Spinal cord (tissue), 10 donors: ENCODE results near the gene CAMK1D. TPM values are rescaled to one million over a fixed set of nuclear protein-coding genes. Genes with fewer than 3 reads are reported as not detected.
A peak's percentile ranks its signal among the peaks of the same experiment; 100 is the strongest.

Experiments used
- DNase-seq, 6 donors: peaks; one replicate each; pipeline versions ENCODE4 v3.0.0 to v3.0.0-alpha.2; 2013 to 2015; ENCODE audit warnings: low spot score in 6 of 6, low read depth in 4 of 6
- H3K27ac ChIP-seq: one replicate; pipeline ENCODE4 v1.5.1; 2013; ENCODE audit warnings: low read depth, low read length, control low read depth
- H3K27me3 ChIP-seq: one replicate; pipeline ENCODE4 v1.6.1; 2013; ENCODE audit warnings: low read length; ENCODE audit not compliant: control insufficient read depth, insufficient read depth
- H3K36me3 ChIP-seq: one replicate; pipeline ENCODE4 v1.6.1; 2013; ENCODE audit warnings: low read length; ENCODE audit not compliant: control insufficient read depth, insufficient read depth
- H3K4me1 ChIP-seq: one replicate; pipeline ENCODE4 v1.6.1; 2013; ENCODE audit warnings: low read length; ENCODE audit not compliant: control insufficient read depth, insufficient read depth
- H3K4me3 ChIP-seq: one replicate; pipeline ENCODE4 v1.5.1; 2013; ENCODE audit warnings: low read depth, low read length, control low read depth
- H3K9me3 ChIP-seq: one replicate; pipeline ENCODE4 v1.6.1; 2013; ENCODE audit warnings: low read length; ENCODE audit not compliant: control insufficient read depth, insufficient read depth
- WGBS: methylation state at CpG from one replicate; pipeline ENCODE4 v1.1.5; 2013; ENCODE audit warnings: missing lambda C conversion rate; ENCODE audit not compliant: insufficient coverage; 5-methylcytosine and 5-hydroxymethylcytosine counted together
- polyA plus RNA-seq, 2 donors: library from polyadenylated mRNA; unstranded; fragments of 120-200 nt; gene quantifications; one replicate each; pipeline ENCODE4 v1.2.1, GENCODE V29; 2013; ENCODE audit not compliant: insufficient read length in 2 of 2
- total RNA-seq, 2 donors: library from RNA; depleted of rRNA in 1 of 2; stranded (reverse); fragments of 120-200 nt in 1 of 2; fragments of >200 nt in 1 of 2; gene quantifications; one replicate each; pipeline versions ENCODE4 v1.2.3 to v1.2.4, GENCODE V29; 2013 to 2014
- donor health status: healthy.

The CAMK1D gene
- total and polyA plus RNA-seq, 4 donors: 25.2 to 39.0 (median 33.9) TPM

DNA sequence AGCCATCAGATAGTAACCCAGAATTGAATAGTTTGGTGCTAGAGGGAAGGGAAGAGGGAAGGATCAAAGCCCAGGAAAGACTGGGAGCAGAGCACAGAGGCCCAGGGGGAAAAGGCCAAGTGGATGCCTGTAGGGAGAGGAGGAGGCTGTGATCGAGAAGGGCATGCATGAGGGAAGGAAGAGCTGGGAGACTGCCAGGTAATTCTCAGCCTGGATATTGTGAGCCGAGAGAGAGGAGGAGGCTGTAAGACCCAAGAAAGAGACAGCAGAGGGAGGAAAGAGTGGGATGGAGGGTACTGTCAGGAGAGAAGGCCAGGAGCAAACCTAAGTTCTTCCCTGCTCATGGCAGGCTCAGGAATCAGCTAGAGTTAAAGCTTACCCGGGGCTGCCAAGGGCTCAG is 474.0 kb downstream of the CAMK1D start:
- Histone ChIP-seq H3K4me3 (no peak overlapping the region), H3K36me3 (peaks cover 27% of the 10 kb centered on the region), H3K4me1 (peaks cover 22% of the 10 kb centered on the region), H3K9me3 (no peaks in the 10 kb centered on the region), H3K27me3 (no peaks in the 10 kb centered on the region), H3K27ac (peak overlapping the region; percentile 64)
- DNase-seq: peak in 1 of 6 donors; percentile 52
- WGBS: 37% methylated on average over 3 of the region's 3 CpGs

DNA sequence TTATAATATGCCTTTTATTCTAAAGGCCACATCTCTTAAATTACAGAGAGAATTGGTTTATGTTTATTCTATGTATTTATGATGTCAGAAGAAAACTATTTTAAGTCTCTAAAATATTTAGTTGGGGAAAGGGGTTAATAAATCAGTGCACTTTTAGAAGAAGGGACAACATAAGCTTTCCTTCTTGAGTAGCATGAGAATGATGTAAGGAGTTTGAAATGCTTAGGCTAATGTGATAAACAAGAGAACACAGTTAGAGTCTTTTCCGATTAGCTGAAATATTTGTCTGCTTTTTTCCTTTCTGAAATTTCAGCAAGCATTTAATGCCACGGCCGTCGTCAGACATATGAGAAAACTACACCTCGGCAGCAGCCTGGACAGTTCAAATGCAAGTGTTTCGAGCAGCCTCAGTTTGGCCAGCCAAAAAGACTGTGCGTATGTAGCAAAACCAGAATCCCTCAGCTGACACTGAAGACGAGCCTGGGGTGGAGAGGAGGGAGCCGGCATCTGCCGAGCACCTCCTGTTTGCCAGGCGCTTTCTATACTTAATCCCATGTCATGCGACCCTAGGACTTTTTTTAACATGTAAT is 476.0 kb downstream of the CAMK1D start:
- H3K27me3 ChIP-seq: no peaks in the 10 kb centered on the region
- no peak overlapping the region for H3K4me3 ChIP-seq
- no peak for DNase-seq
- H3K9me3 ChIP-seq: no peaks in the 10 kb centered on the region
- H3K27ac ChIP-seq: no peak overlapping the region
- peaks cover 22% of the 10 kb centered on the region for H3K4me1 ChIP-seq
- peaks cover 25% of the 10 kb centered on the region for H3K36me3 ChIP-seq
- WGBS: 82% methylated on average over 7 of the region's 12 CpGs

DNA sequence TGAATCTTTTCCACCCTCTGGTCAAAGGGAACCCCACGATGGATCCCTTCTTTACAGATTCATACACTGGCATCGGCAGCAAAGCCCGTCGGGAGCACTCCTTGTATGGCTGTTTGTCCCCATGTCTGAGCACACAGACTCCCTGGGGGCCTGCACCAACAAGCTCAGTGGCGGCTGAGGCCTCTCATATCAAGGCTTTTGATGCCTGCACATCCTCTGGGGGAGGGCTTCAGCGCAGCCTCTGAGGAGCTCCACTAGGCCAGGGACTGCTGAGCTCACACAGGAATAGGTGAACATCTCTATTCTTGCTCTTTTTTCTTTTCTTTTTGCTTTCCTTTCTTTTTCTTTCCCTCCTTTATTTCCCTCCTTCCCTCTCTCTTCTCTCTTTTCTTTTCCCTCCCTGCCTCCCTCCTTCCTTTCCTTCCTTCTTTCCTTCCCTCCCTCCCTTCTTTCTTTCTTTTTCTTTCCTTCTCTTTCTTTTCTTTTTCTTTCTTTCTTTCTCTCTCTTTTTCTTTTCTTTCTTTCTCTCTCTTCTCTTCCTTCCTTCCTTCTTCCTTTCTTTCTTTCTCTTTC is 477.5 kb downstream of the CAMK1D start:
- Histone ChIP-seq H3K4me3 (no peak overlapping the region), H3K36me3 (peaks cover 20% of the 10 kb centered on the region), H3K4me1 (peaks cover 22% of the 10 kb centered on the region), H3K27me3 (no peaks in the 10 kb centered on the region), H3K27ac (no peak overlapping the region), H3K9me3 (no peaks in the 10 kb centered on the region)
- 85% methylated on average over 6 of the region's 6 CpGs for WGBS
- no peak for DNase-seq

DNA sequence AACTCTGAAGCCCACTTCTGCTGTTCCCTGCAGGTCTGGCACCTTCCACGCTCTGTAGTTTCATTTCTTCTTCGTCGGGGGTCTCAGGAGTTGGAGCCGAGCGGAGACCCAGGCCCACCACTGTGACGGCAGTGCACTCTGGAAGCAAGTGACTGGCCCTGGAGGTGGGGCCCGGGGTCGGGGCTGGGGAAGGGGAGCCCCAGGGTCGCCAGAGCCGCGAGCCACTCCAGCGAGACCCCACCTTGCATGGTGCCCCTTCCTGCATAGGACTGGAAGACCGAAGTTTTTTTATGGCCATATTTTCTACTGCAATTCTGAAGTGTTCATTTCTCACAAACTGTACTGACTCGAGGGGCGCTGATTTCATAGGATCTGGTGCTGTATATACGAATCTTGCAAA is 479.4 kb downstream of the CAMK1D start:
- Histone ChIP-seq H3K27me3 (no peaks in the 10 kb centered on the region), H3K36me3 (peaks cover 20% of the 10 kb centered on the region), H3K4me3 (no peak overlapping the region), H3K4me1 (peaks cover 4% of the 10 kb centered on the region), H3K27ac (no peak overlapping the region), H3K9me3 (no peaks in the 10 kb centered on the region)
- DNase-seq: no peak
- 96% methylated on average over 13 of the region's 16 CpGs for WGBS

DNA sequence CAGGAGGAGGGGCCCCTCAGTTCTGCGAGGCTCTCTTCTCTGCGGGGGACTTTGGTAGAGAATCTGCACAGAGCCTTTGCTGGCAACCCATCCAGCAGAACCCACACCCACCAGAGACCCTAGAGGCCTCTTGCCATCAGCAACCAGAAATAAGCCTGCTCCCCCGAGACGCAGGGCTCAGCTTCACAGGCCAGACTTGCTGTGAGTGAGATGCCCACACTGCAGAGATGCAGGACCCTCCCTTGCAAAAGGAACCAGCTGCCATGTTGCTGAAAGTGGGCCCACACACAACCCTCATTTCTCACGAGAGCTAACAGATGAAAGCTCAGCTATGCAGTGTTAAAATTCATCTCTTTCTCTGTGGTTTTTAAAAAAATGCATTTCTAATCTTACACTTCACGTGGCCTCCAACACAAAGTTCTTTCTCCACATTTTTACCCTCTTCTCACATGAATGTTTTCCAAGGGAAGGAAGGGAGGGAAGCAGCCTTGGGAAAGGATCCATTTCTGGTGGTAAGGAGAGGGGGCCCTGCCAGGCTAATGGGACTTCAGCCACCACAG is 480.6 kb downstream of the CAMK1D start:
- H3K27ac ChIP-seq: no peak overlapping the region
- H3K4me1 ChIP-seq: peaks cover 6% of the 10 kb centered on the region
- H3K27me3 ChIP-seq: no peaks in the 10 kb centered on the region
- 78% methylated on average over 5 of the region's 6 CpGs for WGBS
- H3K4me3 ChIP-seq: no peak overlapping the region
- DNase-seq: peak in 1 of 6 donors; percentile 59
- peaks cover 20% of the 10 kb centered on the region for H3K36me3 ChIP-seq
- H3K9me3 ChIP-seq: no peaks in the 10 kb centered on the region

DNA sequence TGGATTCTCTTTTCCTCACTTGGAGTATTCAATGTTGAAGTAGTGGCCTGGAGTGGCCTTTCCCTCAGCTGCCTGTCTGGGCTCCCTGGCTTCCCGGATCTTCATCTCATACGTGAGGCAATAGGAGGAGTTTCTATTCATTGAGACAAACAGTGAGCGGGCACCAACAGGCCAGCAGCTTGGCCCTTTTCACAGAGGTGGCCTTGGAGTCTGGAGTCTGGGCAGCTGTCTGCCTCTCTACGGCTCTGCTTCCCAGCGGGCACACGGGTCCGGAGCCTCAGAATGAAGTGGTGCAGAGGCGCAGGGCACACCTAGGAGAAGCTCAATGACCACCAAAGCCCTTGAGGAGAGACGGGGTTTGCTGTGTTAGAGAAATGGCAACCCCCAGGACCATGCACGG is 482.7 kb downstream of the CAMK1D start:
- Histone ChIP-seq H3K27ac (no peak overlapping the region), H3K4me3 (no peak overlapping the region)
- 98% methylated on average over 6 of the region's 10 CpGs for WGBS

DNA sequence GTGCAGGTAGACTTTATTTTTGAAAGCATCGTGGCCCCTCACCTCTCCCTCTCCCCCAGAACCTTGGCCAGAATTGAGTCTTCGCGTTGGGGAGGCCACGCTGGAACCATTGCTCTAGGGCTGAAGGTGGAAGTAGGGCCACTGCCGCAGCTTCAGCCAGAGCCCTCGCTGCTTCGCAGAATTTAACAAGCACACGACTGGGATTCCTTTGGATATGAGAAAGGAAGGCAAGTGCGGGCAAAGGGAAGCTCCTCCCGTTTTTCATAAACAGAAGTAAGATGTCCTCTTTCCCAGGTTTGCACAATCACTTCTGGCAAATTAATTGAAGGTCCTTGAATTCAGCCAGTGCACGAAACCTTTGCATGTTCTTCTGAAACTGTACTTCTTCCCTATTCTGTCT is 484.1 kb downstream of the CAMK1D start:
- no peak for DNase-seq
- Histone ChIP-seq H3K27ac (no peak overlapping the region), H3K27me3 (no peaks in the 10 kb centered on the region), H3K9me3 (no peaks in the 10 kb centered on the region), H3K4me1 (peaks cover 6% of the 10 kb centered on the region), H3K4me3 (no peak overlapping the region), H3K36me3 (peaks cover 7% of the 10 kb centered on the region)
- 90% methylated on average over 9 of the region's 11 CpGs for WGBS

More for the DNA sequence above, 482.7 kb downstream of the CAMK1D start:
- no peak for DNase-seq
- Histone ChIP-seq H3K4me1 (peaks cover 6% of the 10 kb centered on the region), H3K9me3 (no peaks in the 10 kb centered on the region), H3K27me3 (no peaks in the 10 kb centered on the region), H3K36me3 (peaks cover 14% of the 10 kb centered on the region)

DNA sequence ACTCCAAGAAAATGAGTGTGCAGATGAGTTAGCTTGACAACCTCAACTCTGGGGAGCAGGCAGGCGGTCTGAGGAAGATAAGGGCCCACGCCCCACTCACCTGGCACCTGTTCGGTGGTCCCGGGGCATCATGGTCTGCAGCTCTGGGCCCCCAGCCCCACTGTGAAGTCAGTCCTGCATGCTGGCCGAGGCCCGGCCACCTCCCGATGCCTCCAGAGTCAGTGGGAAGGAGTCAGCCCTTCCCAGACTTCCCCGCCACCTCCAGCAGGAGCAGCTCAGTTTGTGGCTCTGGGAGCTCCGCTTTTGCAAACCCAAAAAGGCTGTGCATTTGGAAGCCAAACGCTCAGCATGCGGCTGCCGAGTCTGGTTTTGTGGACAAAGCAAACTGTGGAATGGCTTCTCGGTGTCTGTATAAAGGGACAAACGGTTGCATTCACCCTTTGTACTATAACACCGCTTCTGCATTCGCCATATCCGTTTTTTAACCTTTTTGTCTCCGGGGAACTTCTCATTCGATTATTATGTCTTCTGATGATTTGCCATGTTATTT is 484.8 kb downstream of the CAMK1D start:
- WGBS: 51% methylated on average over 12 of the region's 19 CpGs
- H3K27me3 ChIP-seq: no peaks in the 10 kb centered on the region
- peak in 2 of 6 donors; percentile 35 for DNase-seq

DNA sequence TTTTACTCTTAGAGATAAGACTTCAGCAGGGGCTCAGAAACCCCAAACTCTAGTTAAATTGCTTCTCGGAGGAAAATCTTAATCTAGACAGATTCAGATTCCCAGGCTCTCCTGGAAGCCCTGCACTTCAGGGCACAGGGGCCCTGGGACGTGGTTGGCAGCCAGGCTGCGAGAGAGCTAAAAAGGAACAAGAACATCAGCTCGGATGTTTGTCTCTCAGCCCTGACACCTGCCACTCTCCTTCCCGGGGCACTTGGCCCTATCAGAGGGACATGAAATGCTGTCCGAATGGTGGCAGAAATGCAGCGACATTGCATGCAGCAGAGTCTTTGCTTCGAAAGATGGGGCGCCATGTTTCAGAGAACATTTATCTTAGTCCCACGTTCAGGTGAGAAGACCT is 485.4 kb downstream of the CAMK1D start:
- peaks cover 2% of the 10 kb centered on the region for H3K36me3 ChIP-seq
- no peak overlapping the region for H3K27ac ChIP-seq
- 60% methylated on average over 9 of the region's 10 CpGs for WGBS

More for the DNA sequence above, 484.8 kb downstream of the CAMK1D start:
- Histone ChIP-seq H3K27ac (no peak overlapping the region), H3K36me3 (peaks cover 4% of the 10 kb centered on the region), H3K4me1 (peaks cover 8% of the 10 kb centered on the region), H3K9me3 (no peaks in the 10 kb centered on the region), H3K4me3 (no peak overlapping the region)

DNA sequence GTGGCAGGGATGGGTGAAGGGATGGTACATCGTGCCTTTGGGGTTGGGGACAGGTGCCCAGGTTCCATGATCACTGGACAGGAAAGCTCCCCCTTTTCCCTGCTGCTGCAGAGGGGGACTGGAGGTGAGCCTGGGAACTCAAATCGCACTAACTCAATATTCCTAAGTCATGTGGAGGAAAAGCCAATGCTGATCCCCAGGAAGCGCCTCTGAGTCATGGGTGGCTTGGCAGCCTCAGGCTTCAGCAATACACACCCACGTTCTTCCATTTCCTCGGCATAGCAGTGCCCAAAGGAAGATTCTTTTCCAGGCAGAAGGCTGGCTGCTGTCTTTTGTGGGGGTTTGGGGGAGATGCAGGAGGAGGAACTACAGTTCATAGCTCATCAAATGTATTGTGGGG is 486.4 kb downstream of the CAMK1D start:
- no peaks in the 10 kb centered on the region for H3K36me3 ChIP-seq
- H3K27me3 ChIP-seq: no peaks in the 10 kb centered on the region
- no peak for DNase-seq
- no peak overlapping the region for H3K4me3 ChIP-seq
- peaks cover 23% of the 10 kb centered on the region for H3K4me1 ChIP-seq
- no peaks in the 10 kb centered on the region for H3K9me3 ChIP-seq
- H3K27ac ChIP-seq: no peak overlapping the region
- 83% methylated on average over 3 of the region's 5 CpGs for WGBS

More for the DNA sequence above, 485.4 kb downstream of the CAMK1D start:
- H3K4me3 ChIP-seq: no peak overlapping the region
- H3K9me3 ChIP-seq: no peaks in the 10 kb centered on the region
- H3K4me1 ChIP-seq: peaks cover 13% of the 10 kb centered on the region
- H3K27me3 ChIP-seq: no peaks in the 10 kb centered on the region
- DNase-seq: no peak
